ENCODE measurements around the gene POLR1C. TPM values are rescaled to one million over a fixed set of nuclear protein-coding genes. Genes with fewer than 3 reads are reported as not detected.

POLR1C gene
- total and polyA plus RNA-seq, 10 of the 15 experiments (the other 5 are each of a cell fraction or from before 2014, with no cell fraction given) = 40.0 to 180 (median 66.2) TPM

DNA sequence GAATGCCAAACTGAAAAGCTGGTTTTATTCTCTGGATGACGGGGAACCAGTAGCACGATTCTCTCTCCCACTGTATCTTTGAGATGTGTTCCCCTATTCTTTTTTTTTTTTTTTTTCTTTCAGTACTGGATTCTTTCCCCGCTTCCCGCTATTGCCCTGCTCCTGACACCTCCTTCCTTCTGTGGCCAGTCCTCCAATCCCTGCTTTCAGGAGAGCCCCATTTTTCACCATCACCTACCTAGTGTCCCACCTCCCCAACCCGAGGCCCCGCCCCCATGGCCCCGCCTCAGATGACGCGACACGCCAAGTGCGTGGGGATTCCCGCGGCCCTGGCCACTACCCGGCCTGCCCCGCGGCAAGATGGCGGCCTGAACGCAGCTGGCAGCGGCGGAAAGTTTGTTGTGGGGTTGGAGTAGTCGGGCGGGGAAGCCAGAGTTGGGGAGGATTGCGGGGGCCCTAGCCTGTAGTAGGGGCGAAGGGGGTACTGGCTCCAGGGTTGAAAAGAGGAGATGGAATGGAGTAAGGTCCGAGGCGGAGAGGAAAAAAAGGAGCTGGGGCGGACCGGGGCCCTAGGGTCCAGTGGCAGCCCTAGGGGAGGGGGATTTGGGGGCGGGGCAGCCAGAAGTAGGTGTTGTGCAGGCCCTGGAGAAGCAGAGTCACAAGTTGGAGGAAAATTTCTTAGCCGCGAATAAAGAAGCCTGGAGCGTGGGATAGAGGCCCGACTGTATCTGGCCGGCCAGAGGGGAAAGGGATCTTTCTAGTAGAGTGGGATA, 39.5 kb upstream of the POLR1C start, which contains the start of gene TJAP1 (continued):
- TF ChIP-seq, protein P1, sequence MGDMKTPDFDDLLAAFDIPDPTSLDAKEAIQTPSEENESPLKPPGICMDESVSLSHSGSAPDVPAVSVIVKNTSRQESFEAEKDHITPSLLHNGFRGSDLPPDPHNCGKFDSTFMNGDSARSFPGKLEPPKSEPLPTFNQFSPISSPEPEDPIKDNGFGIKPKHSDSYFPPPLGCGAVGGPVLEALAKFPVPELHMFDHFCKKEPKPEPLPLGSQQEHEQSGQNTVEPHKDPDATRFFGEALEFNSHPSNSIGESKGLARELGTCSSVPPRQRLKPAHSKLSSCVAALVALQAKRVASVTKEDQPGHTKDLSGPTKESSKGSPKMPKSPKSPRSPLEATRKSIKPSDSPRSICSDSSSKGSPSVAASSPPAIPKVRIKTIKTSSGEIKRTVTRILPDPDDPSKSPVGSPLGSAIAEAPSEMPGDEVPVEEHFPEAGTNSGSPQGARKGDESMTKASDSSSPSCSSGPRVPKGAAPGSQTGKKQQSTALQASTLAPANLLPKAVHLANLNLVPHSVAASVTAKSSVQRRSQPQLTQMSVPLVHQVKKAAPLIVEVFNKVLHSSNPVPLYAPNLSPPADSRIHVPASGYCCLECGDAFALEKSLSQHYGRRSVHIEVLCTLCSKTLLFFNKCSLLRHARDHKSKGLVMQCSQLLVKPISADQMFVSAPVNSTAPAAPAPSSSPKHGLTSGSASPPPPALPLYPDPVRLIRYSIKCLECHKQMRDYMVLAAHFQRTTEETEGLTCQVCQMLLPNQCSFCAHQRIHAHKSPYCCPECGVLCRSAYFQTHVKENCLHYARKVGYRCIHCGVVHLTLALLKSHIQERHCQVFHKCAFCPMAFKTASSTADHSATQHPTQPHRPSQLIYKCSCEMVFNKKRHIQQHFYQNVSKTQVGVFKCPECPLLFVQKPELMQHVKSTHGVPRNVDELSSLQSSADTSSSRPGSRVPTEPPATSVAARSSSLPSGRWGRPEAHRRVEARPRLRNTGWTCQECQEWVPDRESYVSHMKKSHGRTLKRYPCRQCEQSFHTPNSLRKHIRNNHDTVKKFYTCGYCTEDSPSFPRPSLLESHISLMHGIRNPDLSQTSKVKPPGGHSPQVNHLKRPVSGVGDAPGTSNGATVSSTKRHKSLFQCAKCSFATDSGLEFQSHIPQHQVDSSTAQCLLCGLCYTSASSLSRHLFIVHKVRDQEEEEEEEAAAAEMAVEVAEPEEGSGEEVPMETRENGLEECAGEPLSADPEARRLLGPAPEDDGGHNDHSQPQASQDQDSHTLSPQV (IDR thresholded peaks at IDR 0.05) = no peak
- TF ChIP-seq ATF2 (IDR thresholded peaks at IDR 0.05; ENCODE audit: low read length) (no peak), SP1 (IDR thresholded peaks at IDR 0.05; ENCODE audit: low read depth, low read length) (no peak), RUNX3 (IDR thresholded peaks at IDR 0.05; ENCODE audit: low read length) (peak; percentile 14), TCF7 (IDR thresholded peaks at IDR 0.05; ENCODE audit: borderline replicate concordance) (no peak), CHD4 (IDR thresholded peaks at IDR 0.05) (no peak), RCOR1 (conservative IDR thresholded peaks at IDR 0.05; ENCODE audit: low read depth, low read length) (no peak), HDAC2 (IDR thresholded peaks at IDR 0.05) (no peak), NFYA (IDR thresholded peaks at IDR 0.05; ENCODE audit: borderline replicate concordance, low read depth, low read length) (no peak), KAT2A (conservative IDR thresholded peaks at IDR 0.05; ENCODE audit: control insufficient read depth, low read depth, low read length) (no peak), PAX5 (IDR thresholded peaks at IDR 0.05; ENCODE audit: borderline replicate concordance, low read depth, low read length) (no peak), EZH2 (IDR thresholded peaks at IDR 0.05; ENCODE audit: borderline replicate concordance, control insufficient read depth, low read depth, low read length) (no peak), ZNF274 (IDR thresholded peaks at IDR 0.05; ENCODE audit: insufficient read depth, insufficient read length) (no peak), TBL1XR1 (IDR thresholded peaks at IDR 0.05; ENCODE audit: low read depth, low read length) (peak; percentile 31; the same call in 1 of the 2 replicates), SUPT20H (IDR thresholded peaks at IDR 0.05; ENCODE audit: borderline replicate concordance, control insufficient read depth, low read depth, low read length) (no peak), SPI1 (IDR thresholded peaks at IDR 0.05; ENCODE audit: borderline replicate concordance, insufficient read depth, low read depth, low read length) (no peak), MTA3 (IDR thresholded peaks at IDR 0.05; ENCODE audit: borderline replicate concordance, low read length) (no peak), MEF2A (IDR thresholded peaks at IDR 0.05; ENCODE audit: insufficient read depth, low read depth, low read length) (no peak), CHD2 (IDR thresholded peaks at IDR 0.05; ENCODE audit: borderline replicate concordance, low read depth, low read length) (0 out of 2 replicates have a peak, but pooled peaks have one; percentile 33)
- TF ChIP-seq, protein P2, sequence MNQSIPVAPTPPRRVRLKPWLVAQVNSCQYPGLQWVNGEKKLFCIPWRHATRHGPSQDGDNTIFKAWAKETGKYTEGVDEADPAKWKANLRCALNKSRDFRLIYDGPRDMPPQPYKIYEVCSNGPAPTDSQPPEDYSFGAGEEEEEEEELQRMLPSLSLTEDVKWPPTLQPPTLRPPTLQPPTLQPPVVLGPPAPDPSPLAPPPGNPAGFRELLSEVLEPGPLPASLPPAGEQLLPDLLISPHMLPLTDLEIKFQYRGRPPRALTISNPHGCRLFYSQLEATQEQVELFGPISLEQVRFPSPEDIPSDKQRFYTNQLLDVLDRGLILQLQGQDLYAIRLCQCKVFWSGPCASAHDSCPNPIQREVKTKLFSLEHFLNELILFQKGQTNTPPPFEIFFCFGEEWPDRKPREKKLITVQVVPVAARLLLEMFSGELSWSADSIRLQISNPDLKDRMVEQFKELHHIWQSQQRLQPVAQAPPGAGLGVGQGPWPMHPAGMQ (IDR thresholded peaks at IDR 0.05; ENCODE audit: borderline replicate concordance) = no peak
- TF ChIP-seq, protein P3, sequence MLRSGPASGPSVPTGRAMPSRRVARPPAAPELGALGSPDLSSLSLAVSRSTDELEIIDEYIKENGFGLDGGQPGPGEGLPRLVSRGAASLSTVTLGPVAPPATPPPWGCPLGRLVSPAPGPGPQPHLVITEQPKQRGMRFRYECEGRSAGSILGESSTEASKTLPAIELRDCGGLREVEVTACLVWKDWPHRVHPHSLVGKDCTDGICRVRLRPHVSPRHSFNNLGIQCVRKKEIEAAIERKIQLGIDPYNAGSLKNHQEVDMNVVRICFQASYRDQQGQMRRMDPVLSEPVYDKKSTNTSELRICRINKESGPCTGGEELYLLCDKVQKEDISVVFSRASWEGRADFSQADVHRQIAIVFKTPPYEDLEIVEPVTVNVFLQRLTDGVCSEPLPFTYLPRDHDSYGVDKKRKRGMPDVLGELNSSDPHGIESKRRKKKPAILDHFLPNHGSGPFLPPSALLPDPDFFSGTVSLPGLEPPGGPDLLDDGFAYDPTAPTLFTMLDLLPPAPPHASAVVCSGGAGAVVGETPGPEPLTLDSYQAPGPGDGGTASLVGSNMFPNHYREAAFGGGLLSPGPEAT (IDR thresholded peaks at IDR 0.05; ENCODE audit: low read depth) = peak; percentile 80

Data from GM12878 (cell line).